Right cardiac atrium (tissue), 5 donors: Measurements from ENCODE around the gene GPR21. TPM values are rescaled to one million over a fixed set of nuclear protein-coding genes. Genes with fewer than 3 reads are reported as not detected.

Experiments used
- ATAC-seq, 2 donors: fragments of 200-7000 bp; cut with Tn5 transposase; one replicate each; pipeline versions ENCODE4 v1.8.0 to v1.9.1; 2020; ENCODE audit warnings: moderate library complexity in 2 of 2, mild to moderate bottlenecking in 1 of 2
- DNase-seq, 3 donors: peaks; one replicate each; pipeline ENCODE4 v3.0.0-alpha.2; 2020
- H3K27ac ChIP-seq: one replicate; pipeline ENCODE4 v1.5.1; 2013; ENCODE audit warnings: mild to moderate bottlenecking, low read length, control low read depth, moderate library complexity
- H3K27me3 ChIP-seq: one replicate; pipeline ENCODE4 v1.6.1; 2013; ENCODE audit not compliant: control insufficient read depth, insufficient read depth
- H3K4me1 ChIP-seq: one replicate; pipeline ENCODE4 v1.6.1; 2013; ENCODE audit warnings: low read length; ENCODE audit not compliant: control insufficient read depth, insufficient read depth
- H3K4me3 ChIP-seq: one replicate; pipeline ENCODE4 v1.5.1; 2013; ENCODE audit warnings: low read length, control low read depth
- H3K9me3 ChIP-seq: one replicate; pipeline ENCODE4 v1.6.1; 2013; ENCODE audit warnings: low read length; ENCODE audit not compliant: control insufficient read depth
- WGBS: extraction: QIAGEN DNeasy Blood & Tissue Kit; methylation state at CpG from one replicate; pipeline ENCODE4 v1.1.7; 2013; 5-methylcytosine and 5-hydroxymethylcytosine counted together
- intact Hi-C, 4 donors: fragments of 100-400 bp; cut with DNase I; formaldehyde crosslinking; loops; one replicate each; pipeline versions ENCODE4 v1.11.0 to v1.14.0; 2022 to 2023
- polyA plus RNA-seq: library from polyadenylated mRNA; stranded (reverse); fragments of 200-250 nt; gene quantifications from one replicate; pipeline ENCODE4 v1.2.3, GENCODE V29; 2013
- total RNA-seq, 4 donors: library from RNA; stranded (reverse); fragmentation: NEBNext Ultra II Directional; extraction: Animal tissue kit (Norgen Biotek cat#: 25700); gene quantifications; one replicate each; pipeline ENCODE4 v1.2.1, GENCODE V29; 2021
- donor health status: healthy with polysubstance abuse.
- donor health status: DM: no; HTN: yes; CAD: no.
- donor health status: DM: no; HTN: no; CAD: no.
- donor health status: DM: no; HTN: yes; CAD: no; lungs with severe emphysema.
- donor health status: DM: yes; HTN: yes; CAD: no.

Gene GPR21
- total and polyA plus RNA-seq, 5 donors: 0.36 to 1.1 (median 0.91) TPM; not detected in 1

GRCh38 chr9:123048748-123049147, 15.3 kb downstream of the GPR21 start:
- no peak overlapping the region for H3K4me3 ChIP-seq
- DNase-seq (no peak), ATAC-seq (no peak)
- intact Hi-C loops: no loop called here
- no peak overlapping the region for H3K27ac ChIP-seq
- H3K4me1 ChIP-seq: peaks cover 6% of the 10 kb centered on the region
- 31% methylated on average over 2 of the region's 2 CpGs for WGBS
- H3K9me3 ChIP-seq: no peaks in the 10 kb centered on the region
- H3K27me3 ChIP-seq: no peaks in the 10 kb centered on the region

- WGBS: 17% methylated on average over 3 of the region's 3 CpGs
- intact Hi-C loops: no loop called here
- DNase-seq: no peak
- Histone ChIP-seq H3K4me1 (peaks cover 6% of the 10 kb centered on the region), H3K9me3 (no peaks in the 10 kb centered on the region), H3K27me3 (no peaks in the 10 kb centered on the region), H3K4me3 (no peak overlapping the region), H3K27ac (no peak overlapping the region)
- ATAC-seq: peak; percentile 51 to 67
These were observed 16.2 kb downstream of the GPR21 start for GRCh38 chr9:123049589-123050222.

GRCh38 chr9:123053046-123053445, 19.6 kb downstream of the GPR21 start:
- peaks cover 8% of the 10 kb centered on the region for H3K4me1 ChIP-seq

GRCh38 chr9:123053711-123054110, 20.2 kb downstream of the GPR21 start:
- intact Hi-C loops: no loop called here
- Histone ChIP-seq H3K9me3 (no peaks in the 10 kb centered on the region), H3K4me3 (no peak overlapping the region), H3K27ac (no peak overlapping the region), H3K27me3 (no peaks in the 10 kb centered on the region), H3K4me1 (peaks cover 6% of the 10 kb centered on the region)
- WGBS: 37% methylated on average over 2 of the region's 2 CpGs
- ATAC-seq: no peak
- no peak for DNase-seq

More at GRCh38 chr9:123053046-123053445, 19.6 kb downstream of the GPR21 start:
- H3K27ac ChIP-seq: no peak overlapping the region
- no peak overlapping the region for H3K4me3 ChIP-seq
- no peaks in the 10 kb centered on the region for H3K9me3 ChIP-seq
- H3K27me3 ChIP-seq: no peaks in the 10 kb centered on the region
- DNase-seq (no peak), ATAC-seq (no peak)
- intact Hi-C loops: no loop called here

- Histone ChIP-seq H3K4me1 (peaks cover 2% of the 10 kb centered on the region), H3K4me3 (no peak overlapping the region), H3K27me3 (no peaks in the 10 kb centered on the region), H3K27ac (no peak overlapping the region), H3K9me3 (no peaks in the 10 kb centered on the region)
- DNase-seq: no peak
- 86% methylated on average over 1 of the region's 1 CpG for WGBS
- ATAC-seq: peak in 1 of 2 donors; percentile 50
- intact Hi-C loops: no loop called here
These were observed 25.4 kb downstream of the GPR21 start for GRCh38 chr9:123058834-123059233.

GRCh38 chr9:123059472-123060220, 26.2 kb downstream of the GPR21 start:
- DNase-seq (no peak), ATAC-seq (no peak)
- Histone ChIP-seq H3K9me3 (no peaks in the 10 kb centered on the region), H3K27ac (no peak overlapping the region), H3K27me3 (no peaks in the 10 kb centered on the region), H3K4me1 (peaks cover 2% of the 10 kb centered on the region), H3K4me3 (no peak overlapping the region)
- WGBS: 97% methylated on average over 9 of the region's 9 CpGs
- intact Hi-C loops: no loop called here

- H3K4me3 ChIP-seq: no peak overlapping the region
- no peaks in the 10 kb centered on the region for H3K4me1 ChIP-seq
- ATAC-seq (no peak), DNase-seq (no peak)
- H3K27me3 ChIP-seq: no peaks in the 10 kb centered on the region
- intact Hi-C loops: no loop called here
- H3K27ac ChIP-seq: no peak overlapping the region
- no peaks in the 10 kb centered on the region for H3K9me3 ChIP-seq
- 97% methylated on average over 7 of the region's 7 CpGs for WGBS
These were observed 27.7 kb downstream of the GPR21 start for GRCh38 chr9:123061216-123061615.

- Histone ChIP-seq H3K27me3 (no peaks in the 10 kb centered on the region), H3K9me3 (no peaks in the 10 kb centered on the region), H3K27ac (no peak overlapping the region), H3K4me3 (no peak overlapping the region), H3K4me1 (no peaks in the 10 kb centered on the region)
- no peak for DNase-seq
- intact Hi-C loops: no loop called here
- WGBS: 87% methylated on average over 7 of the region's 7 CpGs
- no peak for ATAC-seq
These were observed 29.1 kb downstream of the GPR21 start for GRCh38 chr9:123062351-123063176.

- Histone ChIP-seq H3K27ac (no peak overlapping the region), H3K27me3 (no peaks in the 10 kb centered on the region), H3K4me3 (no peak overlapping the region), H3K9me3 (no peaks in the 10 kb centered on the region), H3K4me1 (no peaks in the 10 kb centered on the region)
- intact Hi-C loops: no loop called here
- ATAC-seq: no peak
- WGBS: 59% methylated on average over 2 of the region's 2 CpGs
- DNase-seq: no peak
These were observed 29.7 kb downstream of the GPR21 start for GRCh38 chr9:123063177-123063598.

- 94% methylated on average over 11 of the region's 11 CpGs for WGBS
- Histone ChIP-seq H3K4me3 (no peak overlapping the region), H3K27ac (no peak overlapping the region), H3K4me1 (no peaks in the 10 kb centered on the region), H3K9me3 (no peaks in the 10 kb centered on the region), H3K27me3 (no peaks in the 10 kb centered on the region)
- intact Hi-C loops: no loop called here
- DNase-seq (no peak), ATAC-seq (no peak)
These were observed 30.4 kb downstream of the GPR21 start for GRCh38 chr9:123063896-123064295.

- no peaks in the 10 kb centered on the region for H3K9me3 ChIP-seq
- H3K4me1 ChIP-seq: peaks cover 1% of the 10 kb centered on the region
- 80% methylated on average over 2 of the region's 2 CpGs for WGBS
- no peaks in the 10 kb centered on the region for H3K27me3 ChIP-seq
- intact Hi-C loops: no loop called here
- DNase-seq: no peak
- ATAC-seq: no peak
- no peak overlapping the region for H3K27ac ChIP-seq
- no peak overlapping the region for H3K4me3 ChIP-seq
These were observed 31.2 kb downstream of the GPR21 start for GRCh38 chr9:123064716-123065115.
